NCI-H460 (cell line): ENCODE data around the gene MIPOL1. TPM values are rescaled to one million over a fixed set of nuclear protein-coding genes. Genes with fewer than 3 reads are reported as not detected.
"Not testable (repeated sequence)": the region's sequence is repeated elsewhere in the genome, so short reads cannot be mapped to it uniquely, and the experiment has no call there.

Experiments used
- DNase-seq: peaks from one replicate; pipeline ENCODE4 v3.0.0-alpha.2; 2016; ENCODE audit warnings: low read depth; ENCODE audit errors: extremely low read depth
- total RNA-seq: library from RNA; depleted of rRNA; stranded (reverse); fragments of >200 nt; shearing (Covaris generic); gene quantifications from 2 replicates; pipeline ENCODE4 v1.2.3, GENCODE V29; 2014

Gene MIPOL1
- total RNA-seq, 1 experiment from 2014 or later: 29.7 TPM

DNA sequence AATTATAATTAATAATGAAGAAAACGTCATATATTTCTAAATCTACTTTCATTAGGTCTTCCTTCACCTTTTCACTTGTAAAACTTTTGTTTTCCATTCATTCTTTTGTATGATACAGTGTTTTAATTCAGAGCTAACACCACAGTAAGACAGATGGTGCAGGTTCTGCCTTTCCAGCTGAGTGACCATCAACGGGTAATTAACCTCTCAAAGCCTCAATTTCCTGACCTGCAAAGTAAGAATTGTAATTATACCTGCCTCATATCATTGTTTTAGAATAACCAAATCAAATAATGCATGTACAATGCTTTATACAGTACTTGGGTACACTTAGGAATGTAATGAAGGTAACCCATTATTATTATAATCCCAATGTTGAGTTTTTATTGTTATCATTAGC lies 239.8 kb downstream of the MIPOL1 start:
- no peak for DNase-seq

DNA sequence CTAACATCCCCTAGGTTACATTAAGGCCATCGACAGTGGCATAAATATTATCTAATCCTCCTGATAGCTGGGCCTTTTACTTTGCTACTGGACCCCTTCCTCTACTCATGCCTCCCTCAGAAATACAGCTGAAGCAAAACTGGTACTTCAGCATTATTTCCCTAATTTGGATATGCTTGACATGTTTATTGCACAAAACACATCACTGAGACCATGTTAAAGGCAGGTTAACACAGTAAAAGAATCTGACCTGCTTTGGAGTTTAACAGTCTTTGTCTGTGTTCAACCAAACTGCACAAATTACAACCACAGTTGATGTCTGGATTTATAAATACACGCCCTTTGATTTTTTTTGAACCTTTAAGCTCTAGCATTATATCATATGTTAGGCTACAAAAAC lies 240.7 kb downstream of the MIPOL1 start:
- DNase-seq: no peak

DNA sequence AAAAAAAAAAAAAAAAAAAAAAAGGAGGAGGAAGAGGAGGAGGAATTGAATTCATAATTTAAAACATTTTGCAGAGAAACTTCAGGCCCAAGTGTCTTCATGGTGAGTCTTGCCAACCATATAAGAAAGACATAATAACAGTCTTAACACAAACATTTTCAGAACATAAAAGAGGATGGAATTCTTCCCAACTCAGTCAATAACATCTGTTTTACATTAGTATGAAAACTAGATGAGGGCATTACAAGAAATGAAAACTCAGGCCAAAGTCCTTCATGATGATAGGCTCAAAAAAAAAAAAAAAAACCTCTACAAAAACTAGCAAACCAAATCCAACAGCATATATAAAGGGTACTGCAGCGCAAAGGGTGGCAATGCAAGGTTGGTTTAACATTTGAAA lies 245.7 kb downstream of the MIPOL1 start:
- no peak for DNase-seq

DNA sequence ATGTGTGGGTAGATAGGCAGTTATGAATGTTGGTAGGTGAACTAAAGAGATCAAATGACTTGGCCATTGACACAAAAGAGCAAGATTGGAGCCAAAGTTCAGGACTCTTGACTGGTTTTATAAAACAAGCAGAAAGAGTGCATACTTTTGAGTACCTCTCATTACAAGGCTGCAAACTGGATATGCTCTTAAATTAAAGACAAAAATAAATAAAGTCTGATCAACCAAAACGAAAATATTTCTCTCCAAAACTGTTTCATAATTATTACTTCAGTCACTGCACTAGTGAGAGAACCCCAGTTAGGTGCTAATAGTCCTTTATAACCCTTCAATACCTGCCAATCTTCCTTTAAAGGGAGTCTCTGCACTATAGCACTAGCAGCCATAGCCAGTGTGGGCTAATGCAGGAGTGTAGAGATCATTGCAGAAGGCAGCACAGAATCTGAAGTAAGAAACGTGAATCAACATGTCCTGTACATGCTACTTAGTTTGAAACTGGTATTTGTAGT lies 250.2 kb downstream of the MIPOL1 start:
- DNase-seq: no peak

DNA sequence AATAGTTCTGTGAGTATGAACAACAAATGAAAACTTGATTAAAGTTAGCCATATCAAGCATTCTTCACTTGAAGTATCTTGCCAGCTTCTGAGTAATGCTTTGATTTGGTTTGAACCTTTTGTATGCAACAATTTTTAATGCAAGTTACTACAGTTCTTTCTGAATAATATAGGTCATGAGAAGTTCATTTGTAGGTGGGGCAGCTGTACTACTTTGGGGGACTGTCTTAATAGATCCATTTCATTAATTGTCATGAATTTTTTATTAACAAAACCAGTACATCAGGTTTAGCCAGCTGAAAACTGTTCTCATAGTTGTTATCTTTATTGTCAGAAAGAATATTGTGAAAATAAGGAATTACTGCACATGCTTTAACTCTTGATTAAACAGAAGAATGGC lies 254.6 kb downstream of the MIPOL1 start:
- DNase-seq: no peak

DNA sequence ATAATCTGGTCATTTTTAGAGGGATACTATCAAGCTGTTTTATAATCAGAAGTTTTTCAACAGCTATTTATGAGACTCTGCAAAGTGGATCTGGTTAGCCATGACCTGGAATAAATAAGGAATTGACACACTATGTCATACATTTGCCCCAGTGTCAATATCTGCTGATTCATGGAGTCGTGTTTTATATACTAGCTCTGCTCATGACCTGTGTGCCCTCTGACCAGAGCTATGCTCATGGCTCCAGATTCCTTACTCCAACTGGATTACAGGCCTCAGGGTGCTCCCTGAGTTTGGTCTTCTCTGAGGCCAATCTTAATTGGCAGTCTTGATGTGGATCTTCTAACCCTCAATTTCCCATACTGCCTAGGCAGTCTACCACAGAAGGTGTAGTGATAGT lies 256.2 kb downstream of the MIPOL1 start:
- no peak for DNase-seq

GRCh38 chr14:37457334-37457733 lies 259.6 kb downstream of the MIPOL1 start:
- DNase-seq: no peak

DNA sequence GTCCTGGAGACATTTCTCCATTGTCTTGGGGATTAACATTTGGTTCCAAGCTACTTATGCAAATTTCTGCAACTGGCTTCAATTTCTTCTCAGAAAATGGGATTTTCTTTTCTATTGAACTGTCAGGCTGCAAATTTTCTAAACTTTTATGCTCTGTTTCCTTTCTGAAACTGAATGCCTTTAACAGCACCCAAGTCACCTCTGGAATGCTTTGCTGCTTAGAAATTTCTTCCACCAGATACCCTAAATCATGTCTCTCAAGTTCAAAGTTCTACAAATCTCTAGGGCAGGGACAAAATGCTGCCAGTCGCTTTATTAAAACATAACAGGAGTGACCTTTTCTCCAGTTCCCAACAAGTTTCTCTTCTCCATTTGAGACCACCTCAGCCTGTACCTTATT lies 264.7 kb downstream of the MIPOL1 start:
- DNase-seq: not testable (repeated sequence)

- DNase-seq: no peak
Observed at GRCh38 chr14:37464192-37464858, 266.6 kb downstream of the MIPOL1 start.

DNA sequence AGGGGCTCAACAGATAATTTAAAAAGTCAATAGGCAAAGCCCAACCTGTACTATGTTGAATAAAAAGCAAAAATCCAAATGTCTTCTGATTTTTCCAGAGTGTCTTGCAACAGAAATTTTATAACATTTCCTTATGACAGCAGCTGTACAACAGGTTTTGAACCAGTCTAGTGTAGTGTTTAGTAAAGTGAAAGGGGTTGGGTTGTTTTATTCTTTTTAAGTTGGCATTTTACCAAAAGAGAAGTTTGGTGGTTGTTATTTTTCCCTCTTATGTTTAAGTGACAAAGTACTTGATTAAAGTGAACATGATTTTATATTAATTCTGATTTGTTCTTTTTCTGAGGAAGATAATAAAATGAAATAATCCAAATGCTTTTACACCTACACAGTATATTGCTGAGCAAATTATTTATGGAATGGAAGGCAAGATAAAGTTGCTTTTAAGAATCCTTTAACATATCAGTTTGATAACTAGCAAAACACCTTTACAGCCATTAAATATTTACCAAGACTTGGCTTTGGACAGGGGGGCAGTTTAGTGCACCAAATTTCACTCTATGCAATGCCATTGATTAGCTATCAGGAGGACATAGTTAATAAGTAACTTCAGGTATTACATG lies 268.4 kb downstream of the MIPOL1 start:
- no peak for DNase-seq

- no peak for DNase-seq
Observed at GRCh38 chr14:37466623-37467088, 268.9 kb downstream of the MIPOL1 start.

DNA sequence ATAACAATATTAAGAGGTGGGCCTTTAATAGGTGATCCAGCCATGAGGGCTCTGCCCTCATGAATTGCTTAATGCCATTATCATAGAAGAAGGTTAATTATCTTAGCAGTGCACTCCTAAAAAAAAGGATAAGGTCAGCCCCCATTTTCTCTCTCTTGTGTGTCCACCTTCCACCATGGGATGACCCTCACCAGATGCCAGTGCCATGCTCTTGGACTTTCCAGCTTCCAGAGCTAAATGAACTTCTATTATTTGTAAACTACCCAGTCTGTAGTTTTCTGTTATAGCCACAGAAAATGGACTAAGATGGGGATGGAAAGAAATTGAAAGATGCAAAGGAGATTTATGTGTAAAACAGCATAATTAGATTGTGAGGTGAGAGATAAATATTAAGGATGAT lies 271.9 kb downstream of the MIPOL1 start:
- no peak for DNase-seq

DNA sequence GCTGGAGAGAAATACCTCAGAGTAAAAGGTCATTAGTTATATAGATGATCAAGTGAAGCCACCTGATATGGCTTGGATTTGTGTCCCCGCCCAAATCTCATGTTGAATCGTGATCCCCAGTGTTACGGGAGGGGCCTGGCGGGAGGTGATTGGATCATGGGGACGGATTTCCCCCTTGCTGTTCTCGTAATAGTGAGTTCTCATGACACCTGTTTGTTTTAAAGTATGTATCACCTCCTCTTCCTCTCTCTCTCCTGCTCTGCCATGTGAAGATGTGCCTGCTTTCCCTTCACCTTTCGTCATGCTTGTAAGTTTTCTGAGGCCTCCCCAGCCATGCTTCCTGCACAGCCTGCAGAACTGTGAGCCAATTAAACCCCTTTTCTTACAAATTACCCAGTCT lies 272.5 kb downstream of the MIPOL1 start:
- DNase-seq: no peak

DNA sequence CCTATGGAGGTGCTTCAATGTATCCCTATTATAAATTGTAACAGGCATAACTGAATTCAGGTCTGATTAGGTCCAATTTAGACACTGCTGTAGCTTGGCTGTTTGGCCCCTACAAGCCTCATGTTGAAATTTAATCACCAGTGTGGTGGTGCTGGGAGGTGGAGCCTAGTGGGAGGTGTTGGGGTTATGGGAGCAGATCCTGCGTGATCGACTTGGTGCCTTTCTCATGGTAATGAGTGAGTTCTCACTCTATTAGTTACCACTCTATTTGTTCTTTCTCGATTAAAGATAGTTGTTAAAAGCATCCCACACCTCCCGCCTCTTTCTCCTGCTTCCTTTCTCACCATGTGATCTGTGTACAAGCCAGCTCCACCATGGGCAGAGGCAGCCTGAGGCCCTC lies 275.2 kb downstream of the MIPOL1 start:
- no peak for DNase-seq

- DNase-seq: no peak
Observed at GRCh38 chr14:37474191-37474590, 276.5 kb downstream of the MIPOL1 start.

- no peak for DNase-seq
Observed at GRCh38 chr14:37480446-37481290, 282.9 kb downstream of the MIPOL1 start.

- no peak for DNase-seq
Observed at GRCh38 chr14:37482428-37482827, 284.7 kb downstream of the MIPOL1 start.

GRCh38 chr14:37483672-37484071 lies 285.9 kb downstream of the MIPOL1 start:
- no peak for DNase-seq

DNA sequence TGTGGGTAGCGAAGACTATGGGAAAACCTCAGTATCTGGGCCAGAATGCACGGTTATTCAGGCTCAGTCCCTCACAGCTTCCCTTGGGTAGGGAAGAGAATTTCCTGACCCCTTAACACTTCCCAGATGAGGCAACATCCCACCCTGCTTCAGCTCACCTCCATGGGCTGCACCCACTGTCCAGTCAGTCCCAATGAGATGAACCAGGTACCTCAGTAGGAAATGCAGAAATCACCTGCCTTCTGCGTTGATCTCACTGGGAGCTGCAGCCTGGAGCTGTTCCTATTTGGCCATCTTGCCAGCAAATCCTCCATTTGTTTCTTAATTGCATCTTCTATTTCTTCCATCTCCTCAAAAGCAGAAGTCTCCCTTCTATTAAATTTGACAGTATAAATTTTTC lies 292.9 kb downstream of the MIPOL1 start:
- DNase-seq: no peak

- DNase-seq: no peak
Observed at GRCh38 chr14:37491076-37491475, 293.3 kb downstream of the MIPOL1 start.

DNA sequence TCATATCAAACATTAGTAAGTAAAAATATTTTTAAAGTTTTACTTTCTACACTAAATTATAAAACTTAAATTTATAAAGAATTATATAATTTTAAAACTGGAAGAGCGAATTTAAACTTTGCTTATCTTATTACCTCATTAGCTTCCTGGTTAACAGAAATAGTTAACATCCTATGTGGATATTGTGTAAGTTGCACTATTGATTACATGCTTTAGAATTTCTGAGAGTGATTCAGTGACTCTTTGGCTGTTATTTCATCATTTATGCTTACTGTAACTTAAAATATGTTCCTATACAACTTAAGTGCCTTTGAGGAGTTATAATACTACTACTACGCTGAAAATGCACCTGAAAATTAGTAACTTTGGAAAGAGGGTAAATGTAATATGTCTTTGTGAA lies 295.9 kb downstream of the MIPOL1 start:
- DNase-seq: no peak
